Chondrocyte (in vitro differentiated cells): ENCODE data around the gene BCL11B. TPM values are rescaled to one million over a fixed set of nuclear protein-coding genes. Genes with fewer than 3 reads are reported as not detected.

Source experiments
- DNase-seq: peaks from one replicate; pipeline ENCODE4 v3.0.0; 2021; ENCODE audit warnings: mixed read lengths, low spot score
- H3K27ac Mint-ChIP-seq: one replicate; pipeline ENCODE4 v1.8.0; 2021; ENCODE audit warnings: mild to moderate bottlenecking, moderate library complexity, mixed read lengths; ENCODE audit not compliant: unreplicated experiment
- H3K27me3 Mint-ChIP-seq: 2 replicates; pipeline ENCODE4 v1.8.0; 2021; ENCODE audit warnings: low read depth, mixed read lengths
- H3K36me3 Mint-ChIP-seq: 2 replicates; pipeline ENCODE4 v1.8.0; 2021; ENCODE audit warnings: low read depth, mixed read lengths
- H3K4me1 Mint-ChIP-seq: 2 replicates; pipeline ENCODE4 v1.8.0; 2021; ENCODE audit warnings: low read depth, mild to moderate bottlenecking, mixed read lengths
- H3K4me3 Mint-ChIP-seq: one replicate; pipeline ENCODE4 v1.8.0; 2021; ENCODE audit warnings: mild to moderate bottlenecking, moderate library complexity, mixed read lengths; ENCODE audit not compliant: unreplicated experiment
- H3K9me3 Mint-ChIP-seq: 2 replicates; pipeline ENCODE4 v1.8.0; 2021; ENCODE audit warnings: low read depth, mixed read lengths
- total RNA-seq: library from RNA; stranded (reverse); gene quantifications from 3 replicates; pipeline ENCODE4 v1.2.1, GENCODE V29; 2021
- TF ChIP-seq, protein P1 (sequence below): fragments of 200-600 bp; sonication (generic); IDR thresholded peaks from 2 replicates; pipeline ENCODE4 v1.5.0; 2021; ENCODE audit warnings: antibody characterized with exemption, mild to moderate bottlenecking, moderate library complexity

The BCL11B gene
- total RNA-seq, 1 donor from 2014 or later: 0.17 TPM

- Mint-ChIP-seq H3K27ac (no peak overlapping the region), H3K4me3 (no peak overlapping the region), H3K27me3 (peaks cover 43% of the 10 kb centered on the region), H3K4me1 (peaks cover 7% of the 10 kb centered on the region), H3K9me3 (no peaks in the 10 kb centered on the region), H3K36me3 (no peaks in the 10 kb centered on the region)
- TF ChIP-seq, protein P1, sequence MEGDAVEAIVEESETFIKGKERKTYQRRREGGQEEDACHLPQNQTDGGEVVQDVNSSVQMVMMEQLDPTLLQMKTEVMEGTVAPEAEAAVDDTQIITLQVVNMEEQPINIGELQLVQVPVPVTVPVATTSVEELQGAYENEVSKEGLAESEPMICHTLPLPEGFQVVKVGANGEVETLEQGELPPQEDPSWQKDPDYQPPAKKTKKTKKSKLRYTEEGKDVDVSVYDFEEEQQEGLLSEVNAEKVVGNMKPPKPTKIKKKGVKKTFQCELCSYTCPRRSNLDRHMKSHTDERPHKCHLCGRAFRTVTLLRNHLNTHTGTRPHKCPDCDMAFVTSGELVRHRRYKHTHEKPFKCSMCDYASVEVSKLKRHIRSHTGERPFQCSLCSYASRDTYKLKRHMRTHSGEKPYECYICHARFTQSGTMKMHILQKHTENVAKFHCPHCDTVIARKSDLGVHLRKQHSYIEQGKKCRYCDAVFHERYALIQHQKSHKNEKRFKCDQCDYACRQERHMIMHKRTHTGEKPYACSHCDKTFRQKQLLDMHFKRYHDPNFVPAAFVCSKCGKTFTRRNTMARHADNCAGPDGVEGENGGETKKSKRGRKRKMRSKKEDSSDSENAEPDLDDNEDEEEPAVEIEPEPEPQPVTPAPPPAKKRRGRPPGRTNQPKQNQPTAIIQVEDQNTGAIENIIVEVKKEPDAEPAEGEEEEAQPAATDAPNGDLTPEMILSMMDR: no peak
- DNase-seq: no peak
These were observed 138.1 kb downstream of the BCL11B start for GRCh38 chr14:99133636-99134515.

- TF ChIP-seq, protein P1: no peak
- no peak for DNase-seq
- H3K27me3 Mint-ChIP-seq: peaks cover 36% of the 10 kb centered on the region
- peaks cover 10% of the 10 kb centered on the region for H3K4me1 Mint-ChIP-seq
- H3K4me3 Mint-ChIP-seq: no peak overlapping the region
- no peaks in the 10 kb centered on the region for H3K36me3 Mint-ChIP-seq
- no peaks in the 10 kb centered on the region for H3K9me3 Mint-ChIP-seq
- no peak overlapping the region for H3K27ac Mint-ChIP-seq
These were observed 139.0 kb downstream of the BCL11B start for GRCh38 chr14:99132821-99133635.

GRCh38 chr14:99131632-99132271 lies 140.2 kb downstream of the BCL11B start:
- Mint-ChIP-seq H3K4me3 (no peak overlapping the region), H3K27ac (no peak overlapping the region), H3K4me1 (peaks cover 23% of the 10 kb centered on the region), H3K9me3 (no peaks in the 10 kb centered on the region), H3K27me3 (peaks cover 23% of the 10 kb centered on the region), H3K36me3 (no peaks in the 10 kb centered on the region)
- TF ChIP-seq, protein P1: no peak
- DNase-seq: no peak

- Mint-ChIP-seq H3K27ac (no peak overlapping the region), H3K9me3 (no peaks in the 10 kb centered on the region), H3K4me1 (peaks cover 25% of the 10 kb centered on the region), H3K4me3 (no peak overlapping the region), H3K27me3 (peaks cover 13% of the 10 kb centered on the region), H3K36me3 (no peaks in the 10 kb centered on the region)
- TF ChIP-seq, protein P1: no peak
- DNase-seq: no peak
These were observed 142.0 kb downstream of the BCL11B start for GRCh38 chr14:99129998-99130397.

DNA sequence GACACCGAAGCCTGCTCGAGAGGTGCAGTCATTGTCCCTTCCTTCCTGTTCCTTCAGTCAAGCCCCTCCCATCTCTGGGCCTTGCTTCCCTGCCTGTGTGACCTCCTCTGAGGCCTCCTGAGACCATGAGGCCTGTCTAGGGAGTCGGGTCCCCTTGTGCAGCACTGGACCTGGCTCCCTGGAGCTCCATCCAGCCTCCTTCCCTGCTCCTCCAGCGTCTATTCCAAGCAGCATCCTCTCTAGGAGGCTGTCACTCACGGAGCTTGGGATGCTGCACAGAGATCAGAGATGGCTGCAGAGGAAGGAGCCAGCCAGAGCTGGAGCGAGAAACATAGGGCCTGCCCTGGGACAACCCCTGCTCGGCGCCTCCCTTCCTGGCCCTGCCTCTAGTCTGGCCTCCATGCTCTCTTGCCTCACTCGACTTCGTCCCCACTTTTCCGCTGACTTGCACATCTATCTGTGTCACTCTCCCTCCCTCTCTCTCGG lies 142.7 kb downstream of the BCL11B start:
- TF ChIP-seq, protein P1: no peak
- DNase-seq: no peak
- Mint-ChIP-seq H3K36me3 (no peaks in the 10 kb centered on the region), H3K9me3 (no peaks in the 10 kb centered on the region), H3K27me3 (peaks cover 11% of the 10 kb centered on the region), H3K4me3 (no peak overlapping the region), H3K4me1 (peaks cover 25% of the 10 kb centered on the region), H3K27ac (no peak overlapping the region)
